ENCODE measurements around the gene SLPI.

Gene SLPI

DNA sequence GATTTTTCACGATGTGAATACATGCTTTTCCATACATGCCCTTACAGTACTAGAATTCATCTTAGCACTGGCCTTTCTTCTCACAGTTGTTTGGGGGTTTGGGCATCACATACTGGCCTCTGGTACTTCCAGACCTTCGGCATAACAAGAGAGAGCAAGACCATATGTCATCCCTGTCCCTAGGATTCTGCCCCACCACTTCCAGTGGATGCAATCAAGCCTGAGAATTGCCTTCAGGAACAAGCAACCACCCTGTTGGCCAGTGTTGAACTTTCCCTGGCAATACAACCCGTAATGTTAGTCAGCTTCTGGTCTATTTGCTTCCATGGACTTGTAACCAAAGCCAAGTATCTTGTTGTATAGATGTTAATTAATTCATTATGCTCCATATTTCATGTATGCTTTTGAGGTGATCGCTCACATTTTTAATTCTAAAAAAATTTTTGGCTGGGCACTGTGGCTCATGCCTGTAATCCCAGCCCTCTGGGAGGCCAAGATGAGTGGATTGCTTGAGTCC lies 15.4 kb upstream of the SLPI start:
- DNase-seq: no peak

DNA sequence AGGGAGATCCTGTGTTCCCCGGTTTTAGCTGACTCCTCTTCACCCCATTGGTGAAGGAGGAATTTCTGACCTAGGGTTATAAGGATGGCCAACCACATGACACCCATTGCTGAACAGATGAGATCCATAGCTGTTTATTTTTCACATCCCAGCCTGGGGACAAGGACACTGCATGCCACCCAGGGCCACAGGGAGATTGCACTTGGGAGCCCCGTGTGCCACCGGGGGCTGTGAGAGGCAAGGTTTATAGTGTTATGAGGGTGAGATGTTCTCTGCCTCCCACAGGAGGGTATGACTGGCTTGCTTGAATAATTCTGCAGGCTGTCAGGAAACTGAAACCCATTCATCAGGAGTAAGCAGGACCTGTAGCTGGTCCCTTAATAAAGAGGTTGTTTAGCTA lies 14.7 kb upstream of the SLPI start:
- no peak for DNase-seq

DNA sequence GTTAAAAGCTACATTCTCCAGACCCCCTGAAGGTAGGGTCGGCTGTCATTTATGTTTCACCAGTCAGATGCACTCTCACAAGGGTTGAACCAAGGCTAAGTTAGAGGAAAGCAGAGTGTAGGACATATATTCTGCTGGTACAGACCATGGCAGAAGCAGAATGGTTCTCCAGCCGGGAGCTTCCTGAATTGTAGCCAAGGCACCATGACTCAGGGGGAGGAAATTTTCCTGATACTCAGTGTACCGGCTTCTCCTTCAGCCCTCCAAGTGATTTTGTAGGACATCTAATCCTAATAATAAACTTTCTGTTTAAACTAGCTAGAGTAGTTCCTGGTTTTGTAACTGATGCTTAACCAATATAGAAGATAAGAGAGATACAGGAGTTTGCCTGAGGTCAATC lies 14.2 kb upstream of the SLPI start:
- no peak for DNase-seq

DNA sequence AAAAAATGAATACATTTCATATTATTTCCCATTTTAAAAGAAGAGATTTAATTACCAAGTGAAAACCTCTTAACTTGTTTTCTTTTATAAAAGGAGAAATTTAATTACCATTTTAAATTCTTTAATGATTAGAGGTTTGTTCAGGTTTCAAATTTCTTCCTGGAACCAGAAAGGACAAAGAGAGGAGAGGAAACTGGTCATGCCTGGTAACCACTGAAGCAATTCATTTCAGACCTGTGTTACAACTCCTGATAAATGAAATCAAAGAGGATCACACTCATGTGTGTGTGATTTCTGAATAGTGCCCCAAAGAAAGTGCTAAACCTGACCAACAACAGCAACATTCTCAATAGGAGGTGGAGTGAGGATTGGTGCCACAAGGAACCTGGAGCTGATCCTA lies 12.6 kb upstream of the SLPI start:
- DNase-seq: no peak

DNA sequence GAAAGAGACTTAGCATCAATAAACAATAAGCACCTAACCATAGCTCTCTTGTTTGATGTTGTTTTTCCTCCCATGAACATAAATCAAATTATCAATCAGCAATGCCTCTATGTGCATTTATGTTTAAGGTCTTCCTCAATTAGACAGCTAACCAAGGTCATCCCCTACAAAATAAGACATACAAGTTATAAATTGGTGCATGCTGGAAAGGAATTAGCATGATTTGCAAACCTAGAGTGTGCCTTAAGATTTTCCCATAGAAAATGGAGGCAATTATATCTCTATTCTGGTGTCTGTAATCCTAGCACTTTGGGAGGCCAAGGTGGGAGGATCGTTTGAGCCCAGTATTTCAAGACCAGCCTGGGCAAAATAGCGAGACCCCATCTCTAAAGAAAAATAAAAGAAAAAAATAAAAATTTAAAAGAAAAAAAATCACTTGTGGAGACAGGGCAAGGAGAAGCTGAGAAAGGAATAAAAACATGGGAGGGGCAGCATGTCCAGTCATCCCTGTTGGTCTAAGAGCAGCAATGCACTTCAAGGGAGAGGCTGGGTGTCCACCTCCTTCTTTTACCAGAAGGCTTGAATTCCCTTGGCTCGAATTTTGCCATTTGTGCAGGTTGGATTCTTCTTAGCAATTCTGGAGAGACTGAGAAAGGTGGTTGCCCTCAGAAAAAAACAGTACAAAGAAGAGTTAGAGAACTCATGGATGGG lies 9.3 kb upstream of the SLPI start:
- DNase-seq: no peak

DNA sequence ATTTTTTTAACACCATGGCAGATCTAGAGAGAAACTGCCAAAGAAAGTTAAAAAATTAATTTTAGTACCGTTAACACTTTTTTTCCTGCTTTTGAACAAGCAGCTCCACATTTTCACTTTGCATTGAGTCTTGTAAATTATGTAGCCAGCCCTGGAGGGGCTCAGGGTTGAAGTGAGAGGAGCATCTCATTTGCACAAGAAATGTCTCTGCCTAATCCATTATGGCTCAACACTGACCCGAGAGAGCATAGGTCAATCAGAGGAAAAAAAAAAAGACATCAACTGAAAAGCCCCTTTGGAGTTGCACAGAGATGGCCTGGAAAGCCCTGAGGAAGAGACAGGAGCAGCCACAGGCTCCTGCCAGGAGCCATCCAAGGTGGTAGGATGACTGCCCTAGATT lies 4.3 kb upstream of the SLPI start:
- DNase-seq: no peak

- DNase-seq: no peak
Measured at GRCh38 chr20:45258259-45258658, 3.9 kb upstream of the SLPI start.

DNA sequence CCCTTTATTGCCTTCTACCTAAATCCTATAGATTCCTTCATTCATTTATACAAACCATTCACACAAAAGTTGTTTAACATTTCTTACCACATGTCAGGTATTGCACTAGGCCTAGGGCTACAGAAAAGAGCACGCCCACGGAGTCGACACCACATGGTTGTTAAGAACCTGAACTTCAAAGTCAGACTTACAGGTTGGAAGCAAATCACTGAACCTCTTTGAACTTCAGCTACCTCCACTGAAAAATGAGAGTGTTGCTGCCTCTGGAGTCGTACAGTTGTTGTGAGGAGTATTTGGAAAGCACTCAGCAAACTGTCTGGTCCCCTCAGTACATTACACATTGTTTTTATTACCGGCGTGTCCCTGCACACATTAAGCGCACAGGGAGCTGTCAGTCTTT lies 3.3 kb upstream of the SLPI start:
- DNase-seq: no peak

DNA sequence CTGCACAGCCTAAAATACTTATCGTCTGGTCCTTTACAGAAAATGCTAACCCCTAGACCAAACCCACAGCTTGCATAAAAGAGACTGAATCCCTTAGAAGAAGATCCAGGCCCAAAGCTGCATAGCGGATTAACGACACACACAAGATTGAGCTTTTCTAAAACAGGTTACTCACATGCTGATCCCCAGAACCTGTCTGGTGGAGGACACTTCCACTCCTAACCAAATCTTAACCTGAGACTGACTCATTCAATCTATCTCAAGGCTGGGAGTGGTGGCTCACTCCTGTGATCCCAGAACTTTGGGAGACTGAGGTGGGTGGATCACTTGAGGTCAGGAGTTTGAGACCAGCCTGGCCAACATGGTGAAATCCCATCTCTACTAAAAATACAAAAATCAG lies 2.8 kb upstream of the SLPI start:
- DNase-seq: no peak

DNA sequence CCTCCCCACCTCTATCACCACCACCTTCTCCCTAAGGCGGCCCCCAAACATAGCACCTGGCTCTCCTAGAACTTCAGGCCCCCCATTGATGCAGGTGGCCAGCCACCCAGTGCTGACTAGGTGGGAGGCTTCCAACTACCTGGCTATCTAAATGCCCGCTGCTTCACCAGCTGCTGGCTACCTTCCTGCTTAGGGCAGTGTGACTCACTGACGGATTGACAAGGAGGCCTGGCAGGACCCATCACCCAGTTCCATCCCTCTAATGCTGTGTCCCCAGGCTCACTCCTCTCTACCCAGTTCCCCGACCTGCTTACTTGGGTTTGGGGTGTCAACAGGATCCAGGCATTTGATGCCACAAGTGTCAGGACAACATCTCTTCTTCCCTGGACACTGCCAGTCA lies 1.1 kb downstream of the SLPI start:
- no peak for DNase-seq

- no peak for DNase-seq
Measured at GRCh38 chr20:45251884-45252560, 2.3 kb downstream of the SLPI start.

DNA sequence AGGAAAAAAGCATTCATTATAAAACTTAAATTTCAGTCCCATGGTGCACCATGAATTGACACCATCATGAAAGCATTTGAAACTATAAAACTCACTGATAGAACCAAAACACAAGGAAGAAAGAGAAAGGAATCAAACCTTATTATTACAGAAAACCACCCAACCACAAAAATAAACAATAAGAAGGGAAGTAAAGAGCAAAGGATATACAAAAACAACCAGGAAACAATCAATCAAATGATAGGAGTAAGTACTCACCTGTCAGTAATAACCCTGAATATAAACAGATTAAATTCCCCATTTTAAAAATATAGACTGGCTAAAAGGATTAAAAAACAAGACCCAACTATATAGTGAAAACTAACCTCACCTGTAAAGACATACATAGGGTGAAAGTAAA lies 5.8 kb downstream of the SLPI start:
- DNase-seq: no peak

- no peak for DNase-seq
Measured at GRCh38 chr20:45247865-45248264, 6.5 kb downstream of the SLPI start.

- no peak for DNase-seq
Measured at GRCh38 chr20:45246109-45246508, 8.3 kb downstream of the SLPI start.

- no peak for DNase-seq
Measured at GRCh38 chr20:45238139-45238538, 16.2 kb downstream of the SLPI start.

DNA sequence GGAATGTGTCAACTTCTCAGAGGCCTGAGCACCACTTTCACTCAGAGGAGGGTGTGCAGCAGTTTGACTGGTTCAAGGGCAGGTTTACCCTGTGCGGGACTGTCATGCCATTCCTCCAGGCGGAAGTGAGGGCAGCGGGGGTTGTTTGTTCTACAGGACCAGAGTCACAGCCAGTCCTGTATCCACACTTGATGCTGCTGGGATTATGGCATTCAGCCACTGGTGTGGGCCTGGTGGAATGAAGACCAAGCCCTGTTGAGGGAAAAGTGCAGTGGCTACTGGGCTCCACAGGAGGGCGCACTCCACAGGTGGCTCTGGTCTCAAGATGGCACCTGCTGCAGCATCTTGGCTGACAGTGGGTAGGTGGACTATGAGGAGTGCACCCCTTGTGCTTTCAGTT lies 18.4 kb downstream of the SLPI start:
- no peak for DNase-seq

DNA sequence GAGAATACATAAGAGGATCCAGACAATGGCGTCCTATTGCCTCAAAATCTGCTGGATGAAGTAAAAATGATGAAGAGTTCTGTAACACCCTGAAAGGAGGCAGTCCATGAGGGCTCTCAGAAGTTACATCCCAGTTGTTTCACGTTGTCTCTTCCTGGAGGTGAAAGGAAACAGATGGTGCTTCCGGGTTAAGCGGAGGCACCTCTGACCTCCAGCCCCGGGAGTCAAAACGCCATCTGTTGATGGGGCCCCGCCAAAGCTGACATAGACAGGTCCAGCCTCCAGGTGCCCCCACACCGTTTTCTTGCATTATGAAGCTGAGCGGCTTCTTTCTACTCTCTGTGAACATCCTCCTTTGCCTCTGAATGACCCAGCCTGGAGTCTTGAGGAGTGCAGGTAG lies 23.7 kb downstream of the SLPI start:
- DNase-seq: no peak

DNA sequence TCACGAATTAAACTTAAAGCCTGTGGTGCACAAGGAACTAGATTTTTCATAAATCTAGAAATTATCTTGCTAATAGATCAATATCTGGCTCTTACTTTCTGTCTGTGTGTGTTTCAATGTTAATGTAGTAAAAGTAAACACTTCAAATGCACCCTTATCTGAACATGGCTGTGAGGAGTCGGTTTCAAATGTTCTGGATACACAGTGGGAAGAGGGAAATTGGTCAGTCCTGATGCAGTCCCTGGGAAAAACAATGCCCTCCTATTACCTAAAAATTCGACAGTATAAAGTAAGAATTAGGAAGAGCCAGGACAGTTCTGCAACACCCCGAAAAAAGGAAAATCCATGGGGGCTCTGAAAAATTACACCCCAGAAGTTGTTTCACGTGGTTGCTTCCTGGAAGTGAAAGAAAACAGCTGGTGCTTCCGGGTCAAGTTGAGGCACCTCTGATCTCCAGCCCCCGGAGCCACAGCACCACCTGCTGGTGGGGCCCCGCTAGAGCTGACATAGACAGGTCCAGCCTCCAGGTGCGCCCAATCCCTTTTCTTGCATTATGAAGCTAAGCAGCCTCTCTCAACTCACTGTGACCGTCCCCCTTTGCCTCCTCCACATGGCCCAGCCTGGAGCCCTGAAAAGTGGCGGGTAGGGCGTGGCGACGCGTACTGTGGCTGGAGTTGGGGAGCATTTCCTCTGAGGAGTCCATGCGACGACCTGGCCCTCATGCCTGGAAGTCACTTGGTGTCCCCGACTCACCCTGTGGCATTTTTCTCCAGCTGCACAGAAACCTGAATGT lies 24.9 kb downstream of the SLPI start:
- DNase-seq: peak; percentile 48

- DNase-seq: no peak
Measured at GRCh38 chr20:45226287-45226686, 28.1 kb downstream of the SLPI start.

GRCh38 chr20:45223136-45223535 lies 31.2 kb downstream of the SLPI start:
- DNase-seq: no peak

- no peak for DNase-seq
Measured at GRCh38 chr20:45221076-45221475, 33.3 kb downstream of the SLPI start, which contains the start of gene SEMG2. Gene SEMG2, plus strand, starts transcription at chr20:45221373. Its CDS starts 17 bp downstream, at chr20:45221390.

GRCh38 chr20:45218636-45219035 lies 35.7 kb downstream of the SLPI start:
- no peak for DNase-seq

DNA sequence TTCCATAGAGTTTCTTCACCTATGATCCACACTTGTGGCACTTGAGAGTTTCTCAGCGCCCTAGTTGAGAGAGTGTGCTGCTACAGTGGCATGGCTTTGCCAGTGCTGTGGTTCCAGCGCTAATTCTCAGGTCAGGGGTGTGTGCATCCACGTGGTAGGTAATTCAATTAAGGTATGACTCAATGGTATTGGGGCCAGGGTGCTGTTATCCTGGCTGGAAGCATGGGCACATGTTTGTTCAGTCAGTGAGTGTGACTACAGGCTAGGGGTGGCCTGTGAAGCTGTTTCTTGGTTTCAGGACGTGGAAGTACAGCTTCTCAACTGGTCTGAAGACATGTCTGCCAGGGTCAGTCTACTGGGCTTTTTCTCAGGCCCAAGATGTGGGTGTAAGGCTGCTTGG lies 36.2 kb downstream of the SLPI start:
- DNase-seq: no peak

DNA sequence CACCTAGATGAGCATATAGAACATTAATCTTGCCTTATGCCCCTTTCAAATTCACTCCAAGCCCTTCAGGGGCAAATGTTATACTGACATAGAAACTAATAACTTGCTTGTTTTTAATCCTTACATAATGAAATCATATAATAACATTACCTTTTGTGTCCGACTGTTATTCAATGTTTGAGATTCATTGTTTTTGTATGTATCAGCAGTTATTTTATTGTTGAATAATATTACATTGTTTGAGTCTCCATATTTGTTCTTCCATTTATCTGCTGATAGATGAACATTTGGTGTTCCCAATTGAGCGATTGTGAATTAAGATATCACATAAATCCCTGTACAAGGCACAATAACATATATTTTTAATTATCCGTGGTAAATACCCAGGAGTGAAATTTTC lies 41.5 kb downstream of the SLPI start:
- no peak for DNase-seq

All from stimulated activated CD4-positive, alpha-beta T cell treated with anti-CD3 and anti-CD28 coated beads, Interleukin-12 subunit alpha, Interleukin-12 subunit beta, amount 100 ng/mL, for 4 hours (primary cell).